HCT116 (cell line): Measurements from ENCODE around the gene NIM1K. TPM values are rescaled to one million over a fixed set of nuclear protein-coding genes. Genes with fewer than 3 reads are reported as not detected.

Source experiments
- ATAC-seq: fragments of 200-7000 bp; cut with Tn5 transposase; 2 replicates; pipeline ENCODE4 v1.9.1; 2020; ENCODE audit warnings: mild to moderate bottlenecking, moderate library complexity
- BruUV-seq: library from RNA; stranded (reverse); fragments of 400-500 nt; replicated peaks from 2 replicates; lab custom pipeline; 2021; lab: Mats Ljungman, UMichigan
- CTCF ChIA-PET: fragments of 300-600 bp; sonication (Branson Sonifier 250); formaldehyde crosslinking; loops from one replicate; lab custom pipeline; 2021; ENCODE audit warnings: antibody characterized with exemption; lab: Charles Lee
- POLR2A ChIA-PET: fragments of 300-600, 350-600 bp; sonication (Branson Sonifier 250); formaldehyde crosslinking; loops from one replicate; lab custom pipeline; 2021; ENCODE audit warnings: antibody characterized with exemption; lab: Charles Lee
- RAD21 ChIA-PET, 2 experiments: fragments of 300-600 bp; sonication (Branson Sonifier 250); formaldehyde crosslinking; loops; one replicate each; lab custom pipeline; 2023; ENCODE audit warnings: low total read pairs in 2 of 2; ENCODE audit not compliant: uncharacterized antibody in 2 of 2, unreplicated experiment in 2 of 2, low non-redundant PET in 1 of 2; lab: Charles Lee
- DNase-seq: peaks from one replicate; pipeline ENCODE4 v3.0.0-alpha.2; 2010; ENCODE audit warnings: low read depth, low spot score
- H2AFZ ChIP-seq: fragments of 200-600 bp; shearing (Covaris generic), sonication (generic); 2 replicates; pipeline ENCODE4 v1.6.1; 2017; ENCODE audit warnings: low read depth, mixed run types, mixed read lengths, antibody characterized with exemption, low read length; ENCODE audit not compliant: poor library complexity, severe bottlenecking
- H3K27ac ChIP-seq: 2 replicates; pipeline ENCODE4 v1.5.1; 2012; ENCODE audit warnings: low read depth, low read length
- H3K27me3 ChIP-seq: fragments of 200-600 bp; sonication (generic); 2 replicates; pipeline ENCODE4 v1.6.1; 2016; ENCODE audit warnings: mixed run types, low read length, mixed read lengths; ENCODE audit not compliant: insufficient read depth
- H3K36me3 ChIP-seq, 2 experiments: fragments of 200-500 bp in 1 of 2; fragments of 200-600 bp in 1 of 2; sonication (Bioruptor generic) in 1 of 2; sonication (generic) in 1 of 2; 2 replicates each; pipeline versions ENCODE4 v1.5.1 to v1.6.1; 2014 to 2016; ENCODE audit warnings: low read length in 2 of 2, inconsistent platforms in 1 of 2, mixed read lengths in 1 of 2, mixed run types in 1 of 2; ENCODE audit not compliant: insufficient read depth in 2 of 2, control insufficient read depth in 1 of 2
- H3K4me1 ChIP-seq, 2 experiments: fragments of 200-600 bp in 1 of 2; sonication (generic) in 1 of 2; 2 replicates each; pipeline versions ENCODE4 v1.5.1 to v1.6.1; 2012 to 2017; ENCODE audit warnings: low read length in 2 of 2, inconsistent platforms in 1 of 2, mild to moderate bottlenecking in 1 of 2, mixed read lengths in 1 of 2, mixed run types in 1 of 2, moderate library complexity in 1 of 2; ENCODE audit not compliant: insufficient read depth in 2 of 2, control insufficient read depth in 1 of 2
- H3K4me2 ChIP-seq: fragments of 200-600 bp; sonication (generic); 2 replicates; pipeline ENCODE4 v1.6.1; 2017; ENCODE audit warnings: mixed run types, low read length, mixed read lengths
- H3K4me3 ChIP-seq, 2 experiments: fragments of 200-600 bp in 1 of 2; sonication (generic) in 1 of 2; replicated peaks in 1 of 2; 2 replicates each; pipeline ENCODE4 v1.5.1; 2011 to 2016; ENCODE audit warnings: low read length in 2 of 2, control low read depth in 1 of 2, low read depth in 1 of 2, mild to moderate bottlenecking in 1 of 2, mixed read lengths in 1 of 2, mixed run types in 1 of 2
- H3K79me2 ChIP-seq: fragments of 200-600 bp; sonication (generic); 2 replicates; pipeline ENCODE4 v1.6.1; 2017; ENCODE audit warnings: mild to moderate bottlenecking, mixed run types, low read length, moderate library complexity, mixed read lengths; ENCODE audit not compliant: insufficient read depth
- H3K9ac ChIP-seq: fragments of 200-600 bp; sonication (generic); 2 replicates; pipeline ENCODE4 v1.6.1; 2016; ENCODE audit warnings: low read length, mixed read lengths
- H3K9me2 ChIP-seq: fragments of 200-600 bp; sonication (generic), shearing (Covaris generic); 2 replicates; pipeline ENCODE4 v1.6.1; 2017; ENCODE audit warnings: mixed run types, mild to moderate bottlenecking, moderate library complexity; ENCODE audit not compliant: insufficient read depth
- H3K9me3 ChIP-seq, 2 experiments: fragments of 200-500 bp in 1 of 2; fragments of 200-600 bp in 1 of 2; sonication (Bioruptor generic) in 1 of 2; sonication (generic) in 1 of 2; 2 replicates each; pipeline ENCODE4 v1.6.1; 2014 to 2017; ENCODE audit warnings: low read length in 2 of 2, mixed read lengths in 2 of 2, inconsistent platforms in 1 of 2, low read depth in 1 of 2, mild to moderate bottlenecking in 1 of 2, mixed run types in 1 of 2, moderate library complexity in 1 of 2; ENCODE audit not compliant: control insufficient read depth in 1 of 2, insufficient read depth in 1 of 2
- H4K20me1 ChIP-seq: fragments of 200-600 bp; sonication (generic), shearing (Covaris generic); 2 replicates; pipeline ENCODE4 v1.6.1; 2017; ENCODE audit warnings: mixed run types, mild to moderate bottlenecking, moderate library complexity; ENCODE audit not compliant: insufficient read depth
- CBX3 ChIP-seq: IDR thresholded peaks from 2 replicates; pipeline ENCODE4 v1.6.1; 2012; ENCODE audit warnings: low read depth
- MAX ChIP-seq: IDR thresholded peaks from 2 replicates; pipeline ENCODE4 v1.6.1; 2012
- POLR2A ChIP-seq: IDR thresholded peaks from 2 replicates; pipeline ENCODE4 v1.7.0; 2011; ENCODE audit warnings: borderline replicate concordance; ENCODE audit not compliant: insufficient read depth, insufficient read length; ENCODE audit errors: extremely low read depth
- POLR2AphosphoS5 ChIP-seq: IDR thresholded peaks from 2 replicates; pipeline ENCODE4 v1.6.1; 2011; ENCODE audit warnings: mild to moderate bottlenecking, low read depth, low read length, moderate library complexity
- REST ChIP-seq: IDR thresholded peaks from 2 replicates; pipeline ENCODE4 v1.6.1; 2012; ENCODE audit warnings: low read depth
- SIN3A ChIP-seq: IDR thresholded peaks from 2 replicates; pipeline ENCODE4 v1.6.1; 2012; ENCODE audit warnings: low read depth
- TCF7L2 ChIP-seq: IDR thresholded peaks from 2 replicates; pipeline ENCODE4 v1.7.0; 2011; ENCODE audit warnings: borderline replicate concordance, inconsistent platforms; ENCODE audit not compliant: insufficient read depth, insufficient read length; ENCODE audit errors: extremely low read depth
- YY1 ChIP-seq: IDR thresholded peaks from 2 replicates; pipeline ENCODE4 v1.6.1; 2011; ENCODE audit warnings: low read length, low read depth, moderate library complexity, mild to moderate bottlenecking; ENCODE audit not compliant: insufficient replicate concordance; ENCODE audit errors: extremely low read depth
- ZFX ChIP-seq: fragments of 450-650 bp; IDR thresholded peaks from 2 replicates; pipeline ENCODE4 v1.6.1; 2017
- ZNF274 ChIP-seq: fragments of 200-500 bp; sonication (Bioruptor generic); IDR thresholded peaks from 2 replicates; pipeline ENCODE4 v1.6.1; 2014; ENCODE audit warnings: mild to moderate bottlenecking, low read depth, low read length, inconsistent platforms
- intact Hi-C: fragments of 100-400 bp; cut with micrococcal nuclease; formaldehyde crosslinking; loops from 2 replicates; pipeline ENCODE4 v1.10.0; 2022
- total RNA-seq: library from RNA; stranded (reverse); gene quantifications from one replicate; pipeline ENCODE4 v1.2.1, GENCODE V29; 2021; ENCODE audit not compliant: unreplicated experiment

NIM1K gene
- total RNA-seq, 1 experiment from 2014 or later, result 0.44 TPM

GRCh38 chr5:43242196-43242595, 50.2 kb downstream of the NIM1K start:
- Histone ChIP-seq H3K4me2 (no peak overlapping the region), H3K9ac (no peak overlapping the region), H3K9me2 (no peaks in the 10 kb centered on the region), H4K20me1 (no peaks in the 10 kb centered on the region), H2AFZ (no peak overlapping the region)
- intact Hi-C loops, result no loop called here
- ATAC-seq, result no peak
- TF ChIP-seq CBX3 (no peak), ZFX (no peak), YY1 (no peak), SIN3A (no peak), POLR2AphosphoS5 (no peak)
- TF ChIP-seq, all 23 proteins: peak for 0
- Histone ChIP-seq H3K27me3 (no peaks in the 10 kb centered on the region), H3K36me3 (no peaks in the 10 kb centered on the region), H3K4me3 (no peak overlapping the region), H3K79me2 (no peaks in the 10 kb centered on the region), H3K27ac (no peak overlapping the region), H3K9me3 (no peaks in the 10 kb centered on the region), H3K4me1 (no peaks in the 10 kb centered on the region)
- DNase-seq, result no peak
- ChIA-PET RAD21 (no interaction called here), POLR2A (no interaction called here), CTCF (no interaction called here)
- BruUV-seq, result no TSS peak

- H4K20me1 ChIP-seq, result no peaks in the 10 kb centered on the region
- no peaks in the 10 kb centered on the region for H3K4me1 ChIP-seq
- no peak for ATAC-seq
- H2AFZ ChIP-seq, result no peak overlapping the region
- no peak overlapping the region for H3K9ac ChIP-seq
- H3K27ac ChIP-seq, result no peak overlapping the region
- no peaks in the 10 kb centered on the region for H3K27me3 ChIP-seq
- DNase-seq, result no peak
- intact Hi-C loops, result no loop called here
- CTCF ChIA-PET, result no interaction called here
- no peak for TF ChIP-seq ZNF274
- TF ChIP-seq POLR2A, result no peak
- TF ChIP-seq MAX, result no peak
- no peak for TF ChIP-seq ZFX
- no peak for TF ChIP-seq TCF7L2
- TF ChIP-seq REST, result no peak
- TF ChIP-seq CBX3, result no peak
- TF ChIP-seq YY1, result no peak
- TF ChIP-seq, all 23 proteins: peak for 0
- Histone ChIP-seq H3K79me2 (no peaks in the 10 kb centered on the region), H3K9me3 (no peaks in the 10 kb centered on the region), H3K36me3 (no peaks in the 10 kb centered on the region), H3K4me2 (no peak overlapping the region), H3K4me3 (no peak overlapping the region), H3K9me2 (no peaks in the 10 kb centered on the region)
- ChIA-PET POLR2A (no interaction called here), RAD21 (no interaction called here)
- no TSS peak for BruUV-seq
Measured at GRCh38 chr5:43243270-43243669, 51.2 kb downstream of the NIM1K start.
